Inferior parietal cortex (tissue), 1 donor: ENCODE results near the gene SIX1.

Source experiments
- DNase-seq: peaks from one replicate; pipeline ENCODE4 v3.0.0-alpha.2; 2016; ENCODE audit errors: extremely low spot score

Gene SIX1

DNA sequence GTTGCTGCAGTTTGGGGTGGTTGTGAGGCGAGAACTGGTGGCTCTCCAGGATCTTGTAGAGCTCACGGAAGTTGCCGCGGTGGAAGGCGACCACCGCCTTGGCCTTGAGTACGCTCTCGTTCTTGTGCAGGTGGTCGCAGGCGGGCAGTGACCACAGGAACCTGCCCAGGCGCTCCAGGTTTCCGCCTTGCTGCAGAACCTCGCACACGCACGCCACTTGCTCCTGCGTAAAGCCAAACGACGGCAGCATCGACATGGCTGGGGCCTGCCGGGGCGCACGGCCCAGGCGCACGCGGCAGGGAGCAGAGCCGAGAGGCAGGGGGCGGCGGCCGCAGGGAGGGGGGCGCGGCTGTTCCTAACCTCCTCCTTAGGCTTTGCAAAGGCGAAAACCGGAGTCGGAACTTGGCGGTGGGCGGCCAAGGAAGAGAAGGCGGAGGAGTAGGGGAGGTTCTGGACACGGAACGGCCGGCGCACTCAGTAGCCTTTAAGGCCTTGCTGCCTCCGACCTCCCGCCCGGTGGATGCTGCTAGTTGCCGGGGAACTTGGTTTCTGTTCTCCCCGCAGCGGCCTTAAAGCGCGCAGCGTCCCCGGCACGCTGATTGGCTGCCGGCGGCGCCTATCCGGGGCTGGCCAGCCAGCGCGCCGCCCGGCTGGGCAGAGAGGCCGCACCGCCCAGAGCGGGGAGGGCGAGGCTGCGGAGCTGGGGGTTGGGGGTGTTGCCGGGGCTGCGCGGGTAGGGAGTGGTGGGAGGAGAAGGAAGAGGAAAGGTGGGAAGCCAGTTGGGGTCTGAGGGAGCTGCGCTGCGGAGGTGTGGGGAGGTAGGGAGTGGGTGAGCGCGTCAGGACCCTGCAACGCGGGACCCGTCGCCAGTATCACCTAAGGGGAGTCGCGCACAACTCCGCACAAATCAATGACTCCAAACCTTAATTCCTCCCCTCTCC is at the start of gene SIX1:
Gene SIX1, minus strand, starts transcription at position 544 of the 941 bp plus-strand sequence. Its CDS starts 288 bp downstream, at position 256.
- no peak for DNase-seq

DNA sequence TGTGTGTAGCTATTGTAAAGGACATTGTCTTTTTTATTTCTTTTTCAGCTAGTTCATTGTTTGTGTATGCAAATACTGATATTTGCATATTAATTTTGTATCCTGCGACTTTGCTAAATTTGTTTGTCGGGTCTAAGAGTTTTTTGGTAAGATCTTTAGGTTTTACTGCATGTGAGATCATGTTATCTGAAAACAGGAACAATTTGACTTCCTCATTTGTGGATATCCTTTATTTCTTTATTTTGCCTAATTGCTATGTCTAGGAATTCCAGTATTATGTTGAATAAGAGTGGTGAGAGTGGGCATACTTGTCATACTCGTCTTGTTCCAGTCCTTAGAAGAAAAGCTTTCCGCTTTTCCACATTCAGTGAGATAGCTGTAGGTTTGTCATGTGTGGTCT is 46.0 kb upstream of the SIX1 start:
- no peak for DNase-seq

DNA sequence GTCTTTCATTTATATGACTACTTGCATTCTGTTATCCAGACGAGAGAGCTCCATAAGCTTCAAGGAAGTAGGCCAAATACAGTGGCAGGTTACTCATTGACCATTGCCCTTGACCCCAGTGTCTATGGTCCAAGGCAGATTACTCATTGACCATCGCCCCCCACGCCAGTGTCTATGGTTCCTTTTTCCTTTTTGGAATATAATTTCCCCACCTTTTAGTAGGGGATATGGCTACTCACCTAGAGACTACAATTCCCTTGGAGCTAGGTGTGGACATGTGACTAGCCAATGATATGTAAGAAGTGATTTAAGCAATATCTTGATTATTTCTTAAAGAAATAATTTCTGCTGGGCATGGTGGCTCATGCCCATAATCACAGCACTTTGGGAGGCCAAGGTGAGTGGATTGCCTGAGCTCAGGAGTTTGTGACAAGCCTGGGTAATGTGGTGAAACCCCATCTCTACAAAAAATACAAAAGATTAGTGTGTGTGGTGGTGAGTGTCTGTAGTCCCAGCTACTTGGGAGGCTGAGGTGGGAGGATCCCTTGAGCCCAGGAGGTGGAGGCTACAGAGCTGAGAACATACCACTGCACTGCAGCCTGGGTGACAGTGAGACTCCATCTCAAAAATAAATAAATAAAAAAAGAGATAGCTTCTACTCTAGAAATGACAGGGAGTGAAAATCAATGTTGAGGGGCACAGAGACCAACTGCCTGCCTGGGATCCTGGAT is 42.3 kb upstream of the SIX1 start:
- no peak for DNase-seq

DNA sequence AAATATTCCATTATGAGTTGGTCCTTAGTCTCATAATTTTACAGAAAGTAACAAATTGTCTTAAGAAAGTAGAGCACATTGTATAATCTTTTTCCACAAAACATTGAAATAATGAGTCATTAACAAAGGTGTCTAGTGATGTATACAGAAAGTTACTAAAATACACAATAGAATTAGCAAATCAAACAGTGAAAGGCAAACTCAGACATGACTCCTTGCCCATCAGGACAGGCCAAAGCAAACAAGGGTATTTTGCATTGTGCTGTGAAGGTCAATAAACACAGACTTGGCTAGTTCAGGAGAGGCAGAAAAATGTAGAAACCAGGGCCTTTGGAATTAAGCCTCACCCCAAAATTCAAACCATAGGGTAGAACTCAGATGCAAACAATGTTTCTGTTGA is 37.6 kb upstream of the SIX1 start:
- DNase-seq = no peak

DNA sequence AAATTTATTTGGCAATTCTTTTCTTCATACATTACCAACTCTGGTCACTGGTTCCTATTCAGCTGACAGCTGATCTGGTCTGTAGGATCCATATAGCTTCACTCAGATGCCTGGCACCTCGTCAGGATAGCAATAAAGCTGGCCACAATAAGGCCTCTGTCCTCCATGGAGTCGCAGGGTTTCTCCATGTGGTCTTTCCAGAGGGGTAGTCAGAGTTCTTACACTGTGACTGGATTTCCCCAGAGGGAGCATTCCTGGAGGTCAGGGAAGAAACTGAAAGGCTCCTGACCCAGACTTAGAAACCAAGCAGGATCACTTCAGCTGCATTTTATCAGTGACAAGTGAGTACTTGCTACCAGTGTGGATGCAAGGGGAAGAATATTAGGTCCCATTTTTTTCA is 34.9 kb upstream of the SIX1 start:
- DNase-seq = no peak

DNA sequence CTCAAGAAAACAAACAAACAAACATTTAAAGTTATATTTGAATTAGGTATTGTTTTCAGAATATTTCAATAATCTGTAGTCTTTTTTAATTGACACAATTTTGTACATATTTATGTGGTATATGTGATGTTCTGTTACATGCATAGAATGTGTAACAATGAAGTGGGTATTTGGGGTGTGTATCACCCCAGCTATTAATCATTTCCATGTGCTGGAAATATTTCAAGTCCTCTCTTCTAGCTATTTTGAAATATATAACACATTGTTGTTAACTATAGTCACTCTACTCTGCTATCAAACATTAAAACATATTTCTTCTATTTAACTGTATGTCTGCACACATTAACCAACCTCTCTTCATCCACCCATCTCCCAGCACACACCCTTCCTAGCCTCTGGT is 32.0 kb upstream of the SIX1 start:
- DNase-seq = no peak

DNA sequence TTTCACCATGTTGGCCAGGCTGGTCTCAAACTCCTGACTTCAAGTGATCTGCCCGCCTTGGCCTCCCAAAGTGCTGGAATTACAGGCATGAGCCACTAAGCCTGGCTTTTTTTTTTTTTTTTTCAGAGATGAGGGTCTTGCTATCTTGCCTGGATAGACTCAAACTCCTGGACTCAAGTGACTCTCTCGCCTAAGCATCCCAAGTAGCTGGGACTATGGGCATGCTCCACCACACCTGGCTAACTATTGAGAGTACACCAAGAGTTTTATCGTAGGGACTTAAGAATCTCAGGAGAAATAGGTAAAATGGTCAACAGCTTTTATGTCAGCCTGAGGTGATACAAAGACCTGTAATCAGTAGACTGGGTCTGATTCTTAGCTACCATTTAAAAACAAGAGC is 31.2 kb upstream of the SIX1 start:
- DNase-seq = no peak

DNA sequence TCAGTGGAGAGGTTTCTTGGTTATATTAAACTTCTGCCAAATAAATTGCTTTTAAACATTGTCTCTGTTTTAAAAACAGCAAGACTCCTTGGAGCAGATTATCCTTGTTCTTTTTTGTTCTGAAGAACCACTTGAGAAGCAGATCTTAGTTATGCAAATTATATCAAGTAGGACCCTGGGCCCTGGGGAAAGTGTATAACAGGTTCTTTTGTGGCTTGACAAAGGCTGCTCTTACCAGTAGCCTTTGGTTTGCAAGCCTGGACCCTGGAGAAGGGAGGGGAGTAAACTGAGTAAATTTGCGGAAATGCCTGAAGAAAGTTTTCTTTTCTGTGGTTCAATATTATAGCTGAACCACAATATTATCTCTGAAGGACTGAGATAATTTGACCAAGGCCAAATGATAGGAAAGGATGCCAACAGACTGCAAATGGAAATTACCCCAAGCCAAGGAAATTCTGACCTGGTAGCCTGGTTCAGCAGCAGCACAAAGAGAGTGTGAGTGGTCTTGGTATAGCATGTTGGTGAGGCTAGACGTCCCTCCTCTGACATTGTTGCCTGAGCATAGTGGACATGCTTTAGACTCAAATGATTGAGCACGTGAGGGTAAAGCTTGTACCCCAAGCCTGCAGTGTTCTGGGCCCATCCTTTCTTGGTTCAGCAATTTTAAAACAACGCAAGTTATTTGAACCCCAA is 30.4 kb upstream of the SIX1 start:
- no peak for DNase-seq

DNA sequence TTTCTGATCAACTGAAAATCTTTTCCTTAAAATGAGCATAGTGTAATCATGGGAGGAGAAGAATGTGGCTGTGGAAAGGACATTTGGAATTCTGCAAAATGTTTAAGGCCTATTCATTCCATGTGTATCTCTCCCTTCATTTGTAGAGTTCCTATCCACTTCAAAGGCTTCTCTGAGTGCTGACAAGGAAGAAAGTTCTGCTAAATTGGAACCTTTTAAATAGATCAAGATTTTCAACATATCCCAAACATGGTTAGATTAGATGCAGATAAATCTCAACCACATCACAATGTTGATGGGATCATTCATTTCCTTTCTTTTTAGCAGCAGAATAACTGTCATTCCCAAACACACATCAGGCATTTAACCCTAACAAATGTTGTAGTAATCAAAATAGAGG is 28.4 kb upstream of the SIX1 start:
- no peak for DNase-seq

DNA sequence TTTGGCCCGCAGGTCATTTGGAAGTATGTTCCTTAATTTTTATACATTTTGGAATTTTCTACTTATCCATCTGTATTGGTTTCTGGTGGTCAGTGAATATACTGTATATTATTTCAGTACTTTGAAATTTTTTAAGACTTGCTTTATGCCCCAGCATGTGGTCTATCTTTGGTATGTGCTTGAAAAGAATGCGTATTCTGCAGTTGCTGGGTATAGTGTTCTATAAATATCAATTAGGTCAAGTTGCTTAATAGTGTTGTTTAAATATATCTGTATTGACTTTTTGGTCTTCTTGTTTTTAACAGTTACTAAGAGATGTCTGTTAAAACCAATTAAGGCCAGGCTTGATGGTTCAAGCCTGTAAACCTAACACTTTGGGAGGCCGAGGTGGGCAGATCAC is 21.7 kb upstream of the SIX1 start:
- DNase-seq = no peak

DNA sequence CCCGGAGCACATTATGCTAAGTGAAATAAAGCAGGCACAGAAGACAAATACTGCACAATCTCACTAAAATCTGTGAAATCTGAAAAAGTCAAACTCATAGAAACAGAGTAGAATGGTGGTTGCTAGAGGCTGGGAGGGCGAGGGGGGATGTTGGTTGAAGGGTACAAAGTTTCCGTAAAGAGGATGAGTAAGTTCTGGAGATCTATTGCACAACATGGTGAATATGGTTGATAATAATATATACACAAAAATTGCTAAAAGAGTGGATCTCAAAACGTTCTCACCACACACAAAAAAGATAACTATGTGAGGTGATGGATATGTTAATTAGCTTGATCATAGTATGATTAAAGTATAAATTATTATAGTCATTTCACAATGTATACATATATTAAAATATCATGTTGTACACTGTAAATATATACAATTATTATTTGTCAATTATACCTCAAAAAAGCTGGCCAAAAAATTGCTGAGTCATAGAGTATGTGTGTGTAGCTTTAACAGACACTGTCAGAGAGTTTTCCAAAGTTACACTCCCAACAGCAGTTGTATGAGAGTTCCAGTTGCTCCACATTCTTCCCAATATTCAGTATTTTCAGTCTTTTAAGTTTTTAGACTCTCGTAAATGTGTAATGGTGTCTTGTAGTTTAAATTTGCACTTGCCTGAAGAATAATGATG is 19.3 kb upstream of the SIX1 start:
- no peak for DNase-seq

DNA sequence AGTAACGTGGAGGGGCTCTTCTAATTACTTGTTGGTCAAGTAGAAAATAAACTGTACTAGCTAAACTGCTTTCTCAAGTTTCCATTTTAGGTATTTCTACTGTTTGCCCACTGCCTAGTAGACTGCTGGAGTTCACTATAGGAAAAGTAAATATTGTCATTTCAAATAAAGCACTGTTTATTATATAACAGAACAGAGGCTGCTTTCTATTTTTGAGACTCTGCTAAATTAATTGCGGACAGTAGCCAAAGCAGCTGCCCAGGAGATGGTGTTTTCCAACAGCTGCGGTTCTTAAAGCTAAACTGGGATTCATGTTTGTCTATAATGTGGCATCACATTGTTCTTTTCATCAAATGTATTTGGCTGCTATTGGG is 15.9 kb upstream of the SIX1 start:
- no peak for DNase-seq

DNA sequence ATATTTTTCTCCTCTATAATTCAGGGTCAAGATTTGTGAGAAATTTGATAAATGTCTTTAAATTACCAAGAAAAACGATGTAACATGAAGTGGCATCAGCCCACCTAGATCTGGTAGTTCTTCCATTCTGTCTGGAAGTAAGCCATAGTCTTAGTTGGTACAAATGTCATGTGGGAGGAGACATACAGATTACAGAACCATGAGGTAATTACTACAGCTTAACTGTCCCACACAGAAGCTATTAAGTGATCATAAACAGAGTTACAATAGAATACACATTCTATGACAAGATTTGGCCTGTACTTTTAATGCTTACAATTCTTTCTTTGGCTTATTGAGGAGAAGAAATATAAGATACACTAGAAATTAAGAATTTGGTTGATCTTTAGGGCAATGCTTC is 13.7 kb upstream of the SIX1 start:
- DNase-seq = no peak

DNA sequence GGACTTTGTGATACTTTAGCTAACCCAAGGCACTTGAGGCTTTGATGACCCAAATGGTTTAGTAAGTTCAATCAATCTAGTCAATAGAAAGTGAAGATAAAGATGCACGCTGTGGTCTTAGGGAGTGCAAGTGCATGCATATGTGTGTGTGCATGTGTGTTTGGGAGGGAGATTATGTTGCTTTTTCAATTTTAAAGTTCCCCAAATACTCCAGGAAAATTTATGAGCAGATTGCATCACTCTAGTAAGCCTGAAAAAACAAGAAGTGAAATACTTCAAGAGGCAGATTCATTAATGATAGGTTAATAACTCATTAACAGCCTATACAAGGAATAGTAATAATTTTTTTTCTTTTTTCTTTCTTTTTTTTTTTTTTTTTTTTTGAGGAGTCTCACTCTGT is 12.4 kb upstream of the SIX1 start:
- DNase-seq = no peak

DNA sequence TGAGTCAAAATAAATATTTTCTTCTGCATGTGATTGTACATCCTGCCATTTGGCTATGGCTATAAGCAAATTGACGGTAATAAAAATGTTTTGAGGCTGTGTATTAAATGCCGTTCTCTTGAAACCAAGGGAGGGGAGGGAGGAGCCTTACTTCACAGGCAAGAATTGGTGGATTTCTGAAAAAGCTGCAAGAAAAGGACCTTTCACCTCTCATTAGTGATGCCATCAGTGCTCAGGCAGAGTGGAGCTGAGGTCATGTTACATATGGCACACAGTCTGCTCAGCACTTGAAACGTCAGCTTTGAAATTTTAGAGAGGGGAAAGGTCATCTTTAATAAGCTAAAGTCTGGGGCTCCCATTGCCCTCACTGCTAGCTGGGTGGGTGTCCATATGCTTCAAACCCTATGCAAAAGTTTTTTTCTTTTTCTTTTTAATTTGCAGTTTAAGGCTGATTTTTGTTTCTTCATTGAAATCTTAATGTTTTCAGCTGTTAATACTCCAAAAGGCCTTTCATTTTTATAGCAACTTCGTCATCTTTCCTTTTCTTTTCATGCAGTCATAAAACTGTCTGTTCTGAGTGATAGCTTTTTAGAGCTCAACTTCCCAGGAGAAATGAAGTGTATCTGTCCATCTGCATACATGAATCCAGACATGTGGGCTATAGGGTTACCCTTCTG is 9.8 kb upstream of the SIX1 start:
- DNase-seq = no peak

DNA sequence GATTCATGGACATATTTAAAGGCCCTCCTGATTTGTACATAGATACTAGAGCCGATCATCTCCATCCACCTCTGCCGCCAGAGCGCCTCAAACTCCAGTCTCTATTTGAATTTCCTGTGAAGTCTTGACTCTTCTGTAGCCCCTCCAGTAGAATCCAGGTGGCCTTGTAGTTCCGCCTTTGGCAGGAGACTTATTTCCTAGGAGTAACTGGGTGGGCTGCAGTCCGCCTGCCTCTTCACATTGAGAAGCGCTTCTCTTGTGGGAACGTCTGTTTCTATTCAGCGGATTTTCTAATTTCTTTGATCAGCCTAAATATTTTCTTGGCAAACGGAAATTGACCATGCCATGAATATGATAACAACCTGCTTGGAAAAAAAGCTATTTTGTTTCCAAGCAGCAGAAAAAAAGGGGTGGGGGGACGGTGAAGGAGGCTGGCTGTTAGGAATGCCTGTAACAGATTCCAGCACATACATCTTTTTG is 9.0 kb upstream of the SIX1 start:
- DNase-seq = no peak

DNA sequence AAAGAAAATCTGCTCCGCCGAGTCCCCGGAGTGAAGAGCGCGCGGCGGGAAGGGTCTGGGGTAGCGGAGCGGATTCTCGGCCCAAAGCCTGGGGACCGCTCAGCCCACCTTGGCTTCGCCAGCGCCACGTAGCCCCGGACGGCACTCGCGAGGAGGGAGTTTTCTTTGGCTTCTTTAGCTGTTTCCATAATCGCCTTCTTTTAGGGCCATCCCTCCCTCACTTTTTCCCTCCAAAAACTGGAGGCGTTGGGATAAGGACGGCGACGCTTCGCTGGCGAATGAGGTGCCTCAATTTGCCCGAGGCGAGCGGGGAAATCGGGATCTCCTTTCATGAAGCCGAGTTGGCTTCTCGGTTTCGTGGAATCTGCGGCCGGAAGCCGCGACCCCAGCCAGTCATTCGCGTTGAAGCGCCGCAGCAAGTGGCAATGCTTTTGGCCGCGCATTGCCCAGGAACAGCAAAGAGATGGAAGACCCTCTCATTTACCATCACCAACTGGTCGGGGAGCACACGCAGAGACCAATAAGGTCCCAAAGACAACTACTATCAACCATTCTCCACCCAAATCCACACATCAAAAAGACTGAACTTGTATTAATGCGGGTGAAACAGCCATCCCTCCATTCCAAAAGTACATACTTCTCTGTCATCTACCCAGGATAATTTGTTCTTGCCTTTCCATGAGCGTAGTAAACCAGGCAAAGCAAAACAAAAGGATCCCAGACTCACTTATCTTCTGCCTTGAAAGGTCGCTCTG is 8.4 kb upstream of the SIX1 start:
- no peak for DNase-seq

DNA sequence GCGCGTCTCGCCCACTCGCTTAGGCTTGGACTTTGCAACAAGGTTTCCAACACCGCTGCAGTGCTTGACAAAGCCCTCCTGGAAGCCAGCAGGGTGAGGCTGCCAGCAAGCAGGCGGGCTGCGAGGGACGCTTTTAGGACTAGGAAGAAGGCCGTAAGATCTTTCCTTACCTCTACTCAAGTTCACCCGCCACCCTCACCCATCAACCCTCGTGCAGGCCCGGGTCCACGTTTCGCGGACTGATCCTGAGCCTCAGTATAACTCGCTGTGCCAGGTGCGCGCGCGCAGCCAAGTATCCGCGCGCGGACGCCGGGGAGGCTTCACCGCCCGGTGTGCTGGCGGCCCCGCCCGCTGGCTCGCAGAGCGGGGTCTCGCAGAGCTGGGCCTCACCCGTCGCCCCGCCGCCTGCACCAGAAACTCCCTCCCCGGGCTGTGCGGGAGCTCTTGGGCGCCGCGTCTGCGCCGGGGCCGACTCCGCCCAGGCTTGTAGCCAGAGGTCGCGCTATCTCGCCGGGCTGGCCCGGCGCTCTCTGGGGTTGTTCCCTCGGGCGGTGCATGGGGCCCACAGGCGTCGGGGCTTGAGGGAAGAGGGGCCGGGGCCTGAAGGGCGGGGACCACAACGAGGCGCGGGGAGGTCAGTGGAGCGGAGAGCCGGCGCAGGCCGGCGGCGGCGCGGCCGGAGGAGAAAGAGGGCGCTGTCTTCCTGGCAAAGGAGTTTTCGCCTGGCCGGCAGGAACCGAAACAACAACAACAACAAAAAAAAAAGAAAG is 7.6 kb upstream of the SIX1 start:
- DNase-seq = no peak

DNA sequence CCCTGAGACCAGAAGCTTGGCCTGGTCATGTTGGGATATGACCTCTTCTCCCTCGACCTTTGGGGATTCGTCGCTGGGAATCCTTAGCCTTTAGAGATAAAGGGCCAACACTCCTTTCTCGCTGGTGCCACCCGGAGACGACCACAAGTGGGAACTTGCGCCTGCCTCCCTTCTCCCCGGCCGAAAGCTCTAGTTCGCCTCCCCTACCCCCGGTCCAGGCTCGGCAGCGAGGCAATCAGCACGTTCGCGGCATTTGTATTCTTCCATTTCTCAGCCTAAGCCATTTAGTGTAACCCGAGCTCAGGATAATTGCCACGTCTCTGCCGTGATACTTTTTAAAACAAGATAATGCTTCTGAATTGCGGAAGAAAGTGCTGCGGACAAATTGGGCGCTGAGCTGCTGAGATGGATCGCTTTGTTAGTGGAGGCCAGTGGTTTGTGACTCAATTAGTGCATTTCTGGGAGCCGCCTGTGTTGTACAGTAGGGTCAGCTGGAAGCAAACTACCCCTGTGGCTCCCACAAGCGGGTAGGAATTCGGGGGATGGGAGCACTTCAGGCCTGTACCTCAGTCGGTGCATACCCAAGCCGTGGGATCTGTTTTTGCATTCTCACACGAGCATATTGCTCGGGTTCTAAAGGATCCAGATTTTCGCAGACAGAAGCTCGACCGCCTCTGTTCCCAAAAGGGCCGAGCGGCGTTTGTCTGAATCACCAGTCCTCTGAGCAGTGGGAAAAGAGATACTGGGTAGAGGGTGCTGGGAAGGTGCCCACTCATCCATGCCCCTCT is 6.8 kb upstream of the SIX1 start:
- DNase-seq = no peak
